ENCODE measurements around the gene ASB15.

DNA sequence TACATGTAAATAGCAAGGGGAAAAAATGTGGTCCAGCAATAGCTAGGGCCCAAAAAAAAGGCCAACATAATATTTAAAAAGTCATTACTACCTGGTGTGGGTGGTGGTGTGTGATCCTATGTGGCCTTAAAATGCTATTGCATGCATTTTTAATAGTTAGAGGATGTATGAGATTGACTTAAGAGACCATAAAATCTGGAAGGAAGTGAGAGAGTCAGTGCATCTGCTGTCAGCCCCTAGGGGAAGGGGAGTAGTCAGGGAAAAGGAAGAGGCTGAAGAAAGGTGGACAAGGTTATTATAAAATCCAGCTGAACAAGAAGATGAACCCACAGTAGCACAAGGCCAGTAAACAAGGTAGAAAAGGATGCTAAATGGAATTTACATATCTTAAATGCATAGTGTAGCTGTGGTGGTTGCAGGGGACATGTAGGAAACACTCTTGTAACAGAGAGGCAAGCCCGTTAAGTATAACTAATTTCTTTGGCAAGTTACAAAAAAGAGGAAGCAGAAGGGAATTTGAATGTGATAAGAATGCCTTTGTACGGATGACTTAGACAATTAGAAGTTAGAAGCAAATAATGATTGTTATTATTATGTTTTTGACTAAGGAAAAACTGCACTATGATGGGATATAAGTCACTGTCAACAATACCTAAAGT lies 32.1 kb upstream of the ASB15 start:
- TF ChIP-seq EZH2phosphoT487 (IDR thresholded peaks at IDR 0.05; ENCODE audit: insufficient read depth, low read depth) (no peak), EZH2 (IDR thresholded peaks at IDR 0.05; ENCODE audit: insufficient read depth, poor library complexity, severe bottlenecking) (no peak)
